Glutamatergic neuron (in vitro differentiated cells): ENCODE results near the gene TAF3. TPM values are rescaled to one million over a fixed set of nuclear protein-coding genes. Genes with fewer than 3 reads are reported as not detected.

Source experiments
- DNase-seq: peaks from one replicate; pipeline ENCODE4 v3.0.0; 2022
- H3K27ac Mint-ChIP-seq: one replicate; pipeline ENCODE4 v1.8.0; 2020; ENCODE audit warnings: mild to moderate bottlenecking, mixed read lengths, inconsistent platforms; ENCODE audit not compliant: unreplicated experiment
- H3K27me3 Mint-ChIP-seq: one replicate; pipeline ENCODE4 v1.8.0; 2020; ENCODE audit warnings: mild to moderate bottlenecking, moderate library complexity, mixed read lengths, inconsistent platforms; ENCODE audit not compliant: unreplicated experiment
- H3K36me3 Mint-ChIP-seq: one replicate; pipeline ENCODE4 v1.8.0; 2020; ENCODE audit warnings: mild to moderate bottlenecking, mixed read lengths, inconsistent platforms; ENCODE audit not compliant: unreplicated experiment
- H3K4me1 Mint-ChIP-seq: one replicate; pipeline ENCODE4 v1.8.0; 2020; ENCODE audit warnings: mild to moderate bottlenecking, low read depth, mixed read lengths, inconsistent platforms; ENCODE audit not compliant: unreplicated experiment
- H3K4me3 Mint-ChIP-seq: one replicate; pipeline ENCODE4 v1.8.0; 2020; ENCODE audit warnings: mild to moderate bottlenecking, mixed read lengths, inconsistent platforms; ENCODE audit not compliant: unreplicated experiment
- H3K9me3 Mint-ChIP-seq: one replicate; pipeline ENCODE4 v1.8.0; 2020; ENCODE audit warnings: mild to moderate bottlenecking, moderate library complexity, mixed read lengths, inconsistent platforms; ENCODE audit not compliant: unreplicated experiment
- total RNA-seq: library from RNA; stranded (reverse); fragmentation: NEBNext Ultra II Directional; extraction: Animal tissue kit (Norgen Biotek cat#: 25700); gene quantifications from one replicate; pipeline ENCODE4 v1.2.1, GENCODE V29; 2021; ENCODE audit not compliant: unreplicated experiment
- TF ChIP-seq, protein P1 (sequence below): fragments of 200-600 bp; sonication (generic); IDR thresholded peaks from one replicate; pipeline ENCODE4 v1.5.0; 2021; ENCODE audit not compliant: partially characterized antibody, unreplicated experiment

The TAF3 gene
- total RNA-seq, 1 donor from 2014 or later: 10.2 TPM

- Mint-ChIP-seq H3K36me3 (no peaks in the 10 kb centered on the region), H3K27ac (no peak overlapping the region), H3K4me1 (no peaks in the 10 kb centered on the region), H3K27me3 (peaks cover 2% of the 10 kb centered on the region), H3K9me3 (no peaks in the 10 kb centered on the region), H3K4me3 (no peak overlapping the region)
- no peak for DNase-seq
- TF ChIP-seq, protein P1, sequence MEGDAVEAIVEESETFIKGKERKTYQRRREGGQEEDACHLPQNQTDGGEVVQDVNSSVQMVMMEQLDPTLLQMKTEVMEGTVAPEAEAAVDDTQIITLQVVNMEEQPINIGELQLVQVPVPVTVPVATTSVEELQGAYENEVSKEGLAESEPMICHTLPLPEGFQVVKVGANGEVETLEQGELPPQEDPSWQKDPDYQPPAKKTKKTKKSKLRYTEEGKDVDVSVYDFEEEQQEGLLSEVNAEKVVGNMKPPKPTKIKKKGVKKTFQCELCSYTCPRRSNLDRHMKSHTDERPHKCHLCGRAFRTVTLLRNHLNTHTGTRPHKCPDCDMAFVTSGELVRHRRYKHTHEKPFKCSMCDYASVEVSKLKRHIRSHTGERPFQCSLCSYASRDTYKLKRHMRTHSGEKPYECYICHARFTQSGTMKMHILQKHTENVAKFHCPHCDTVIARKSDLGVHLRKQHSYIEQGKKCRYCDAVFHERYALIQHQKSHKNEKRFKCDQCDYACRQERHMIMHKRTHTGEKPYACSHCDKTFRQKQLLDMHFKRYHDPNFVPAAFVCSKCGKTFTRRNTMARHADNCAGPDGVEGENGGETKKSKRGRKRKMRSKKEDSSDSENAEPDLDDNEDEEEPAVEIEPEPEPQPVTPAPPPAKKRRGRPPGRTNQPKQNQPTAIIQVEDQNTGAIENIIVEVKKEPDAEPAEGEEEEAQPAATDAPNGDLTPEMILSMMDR: no peak
Observed at GRCh38 chr10:7836571-7836970, 18.3 kb downstream of the TAF3 start.

GRCh38 chr10:7846591-7846990 is 28.3 kb downstream of the TAF3 start:
- TF ChIP-seq, protein P1: no peak
- Mint-ChIP-seq H3K4me3 (no peak overlapping the region), H3K27ac (no peak overlapping the region), H3K9me3 (no peaks in the 10 kb centered on the region), H3K4me1 (peaks cover 2% of the 10 kb centered on the region), H3K36me3 (no peaks in the 10 kb centered on the region), H3K27me3 (no peaks in the 10 kb centered on the region)
- DNase-seq: no peak

DNA sequence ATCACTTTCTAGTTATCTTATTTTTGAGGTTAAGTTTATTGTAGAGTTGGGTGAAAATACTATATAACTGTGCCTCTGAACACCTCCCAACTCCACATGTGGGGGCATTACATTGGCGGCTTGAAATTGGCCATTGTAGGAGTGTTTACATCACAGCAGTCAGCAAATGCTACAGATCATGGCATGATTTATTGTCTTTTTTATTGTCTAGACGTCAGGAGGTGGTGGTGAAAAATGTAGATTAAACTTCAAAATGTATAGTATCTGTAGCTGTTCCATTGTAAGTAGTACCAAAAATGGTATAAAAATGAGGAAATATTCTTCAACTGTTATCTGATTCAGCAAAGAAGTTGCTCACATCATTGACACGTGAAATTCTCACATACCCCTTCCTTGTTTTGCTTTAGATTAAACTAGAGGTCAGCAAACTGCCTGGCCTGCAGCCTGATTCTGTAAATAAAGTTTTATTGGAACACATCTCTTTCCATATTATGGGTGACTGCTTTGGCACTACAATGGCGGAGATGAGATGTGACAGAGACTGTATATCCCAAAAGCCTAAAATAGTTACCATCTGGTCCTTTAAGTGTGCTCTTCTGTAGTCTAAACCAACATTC is 35.0 kb downstream of the TAF3 start:
- H3K36me3 Mint-ChIP-seq: no peaks in the 10 kb centered on the region
- TF ChIP-seq, protein P1: no peak
- H3K27ac Mint-ChIP-seq: no peak overlapping the region
- no peak for DNase-seq
- no peaks in the 10 kb centered on the region for H3K4me1 Mint-ChIP-seq
- no peaks in the 10 kb centered on the region for H3K9me3 Mint-ChIP-seq
- H3K27me3 Mint-ChIP-seq: no peaks in the 10 kb centered on the region
- H3K4me3 Mint-ChIP-seq: no peak overlapping the region

DNA sequence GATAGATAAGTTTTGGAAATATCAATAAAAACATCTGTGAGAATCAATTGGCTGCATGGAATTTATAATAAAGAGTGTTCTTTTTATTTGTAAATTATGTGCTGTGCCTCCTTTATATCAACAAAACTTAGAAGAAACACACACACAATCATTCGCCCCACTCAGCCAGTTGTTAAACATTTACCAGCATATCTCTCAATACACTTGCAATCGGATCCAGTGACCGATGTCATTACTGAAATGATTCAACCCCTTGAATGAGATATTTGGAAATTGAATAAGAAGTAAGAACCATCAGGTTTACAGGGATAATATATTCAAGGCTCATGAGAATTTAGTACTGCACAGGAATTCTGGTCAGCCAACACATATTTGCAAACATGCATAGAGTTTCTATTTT is 35.6 kb downstream of the TAF3 start:
- H3K27ac Mint-ChIP-seq: no peak overlapping the region
- no peaks in the 10 kb centered on the region for H3K36me3 Mint-ChIP-seq
- no peaks in the 10 kb centered on the region for H3K9me3 Mint-ChIP-seq
- TF ChIP-seq, protein P1: no peak
- DNase-seq: no peak
- no peak overlapping the region for H3K4me3 Mint-ChIP-seq
- no peaks in the 10 kb centered on the region for H3K4me1 Mint-ChIP-seq
- H3K27me3 Mint-ChIP-seq: no peaks in the 10 kb centered on the region

DNA sequence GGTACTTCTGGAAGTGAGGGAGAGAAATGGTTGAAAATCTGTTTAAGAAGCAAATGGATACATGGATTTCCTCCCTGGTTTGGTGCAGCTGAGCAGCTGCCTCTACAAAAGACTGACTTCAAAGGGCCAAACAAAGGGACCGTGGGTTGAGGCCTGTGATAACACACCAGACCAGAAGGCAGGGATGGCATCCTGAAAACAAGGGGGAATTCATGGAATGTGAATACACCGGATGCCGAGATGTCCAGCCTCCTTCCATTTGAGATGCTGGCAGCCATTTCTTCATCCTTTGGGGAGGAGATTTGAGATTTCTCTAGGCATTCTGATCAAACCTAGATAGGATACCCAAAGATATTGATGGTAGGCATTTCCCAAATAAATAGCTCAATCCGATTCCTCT is 36.9 kb downstream of the TAF3 start:
- Mint-ChIP-seq H3K4me1 (no peaks in the 10 kb centered on the region), H3K27ac (no peak overlapping the region), H3K36me3 (no peaks in the 10 kb centered on the region), H3K4me3 (no peak overlapping the region), H3K27me3 (no peaks in the 10 kb centered on the region), H3K9me3 (no peaks in the 10 kb centered on the region)
- DNase-seq: no peak
- TF ChIP-seq, protein P1: no peak
